ENCODE results near the gene PCYOX1L.

The PCYOX1L gene

GRCh38 chr5:149371296-149371962 is 13.6 kb downstream of the PCYOX1L start:
- DNase-seq, result peak; percentile 31

- no peak for DNase-seq
These were observed 14.4 kb downstream of the PCYOX1L start for GRCh38 chr5:149372076-149372795.

GRCh38 chr5:149372932-149373331 is 15.1 kb downstream of the PCYOX1L start:
- DNase-seq, result no peak

GRCh38 chr5:149374303-149374702 is 16.5 kb downstream of the PCYOX1L start:
- DNase-seq, result no peak

- DNase-seq, result no peak
These were observed 17.0 kb downstream of the PCYOX1L start for GRCh38 chr5:149374801-149375200.

GRCh38 chr5:149375434-149375833 is 17.6 kb downstream of the PCYOX1L start:
- DNase-seq, result no peak

GRCh38 chr5:149376104-149376503 is 18.3 kb downstream of the PCYOX1L start:
- no peak for DNase-seq

GRCh38 chr5:149376711-149377447 is 19.0 kb downstream of the PCYOX1L start:
- no peak for DNase-seq

GRCh38 chr5:149378241-149378820 is 20.5 kb downstream of the PCYOX1L start:
- DNase-seq, result no peak

- DNase-seq, result no peak
These were observed 21.4 kb downstream of the PCYOX1L start, which contains the start of gene IL17B for GRCh38 chr5:149379177-149379761. Gene IL17B, minus strand, starts transcription at chr5:149379292. Its CDS starts 67 bp downstream, at chr5:149379225.

- DNase-seq, result no peak
These were observed 22.1 kb downstream of the PCYOX1L start for GRCh38 chr5:149379818-149380374.

- no peak for DNase-seq
These were observed 22.7 kb downstream of the PCYOX1L start for GRCh38 chr5:149380466-149381121.

- no peak for DNase-seq
These were observed 23.6 kb downstream of the PCYOX1L start for GRCh38 chr5:149381261-149381985.

- DNase-seq, result no peak
These were observed 24.1 kb downstream of the PCYOX1L start for GRCh38 chr5:149381986-149382338.

- DNase-seq, result no peak
These were observed 24.8 kb downstream of the PCYOX1L start for GRCh38 chr5:149382517-149383220.

- no peak for DNase-seq
These were observed 25.6 kb downstream of the PCYOX1L start for GRCh38 chr5:149383399-149383798.

- DNase-seq, result no peak
These were observed 28.3 kb downstream of the PCYOX1L start for GRCh38 chr5:149386166-149386565.

- DNase-seq, result no peak
These were observed 29.3 kb downstream of the PCYOX1L start for GRCh38 chr5:149387081-149387631.

GRCh38 chr5:149387982-149388381 is 30.1 kb downstream of the PCYOX1L start:
- no peak for DNase-seq

GRCh38 chr5:149388498-149389190 is 30.8 kb downstream of the PCYOX1L start:
- DNase-seq, result no peak

Measured in NCI-H1105 (cell line).